NCI-H510A treated with DMSO at 0.1 percent for 48 hours (cell line): ENCODE measurements around the gene ACYP2.
A peak's percentile ranks its signal among the peaks of the same experiment; 100 is the strongest.

Experiments
- DNase-seq: peaks from one replicate; lab custom pipeline; 2025; lab: John Stamatoyannopoulos, UW

ACYP2 gene

DNA sequence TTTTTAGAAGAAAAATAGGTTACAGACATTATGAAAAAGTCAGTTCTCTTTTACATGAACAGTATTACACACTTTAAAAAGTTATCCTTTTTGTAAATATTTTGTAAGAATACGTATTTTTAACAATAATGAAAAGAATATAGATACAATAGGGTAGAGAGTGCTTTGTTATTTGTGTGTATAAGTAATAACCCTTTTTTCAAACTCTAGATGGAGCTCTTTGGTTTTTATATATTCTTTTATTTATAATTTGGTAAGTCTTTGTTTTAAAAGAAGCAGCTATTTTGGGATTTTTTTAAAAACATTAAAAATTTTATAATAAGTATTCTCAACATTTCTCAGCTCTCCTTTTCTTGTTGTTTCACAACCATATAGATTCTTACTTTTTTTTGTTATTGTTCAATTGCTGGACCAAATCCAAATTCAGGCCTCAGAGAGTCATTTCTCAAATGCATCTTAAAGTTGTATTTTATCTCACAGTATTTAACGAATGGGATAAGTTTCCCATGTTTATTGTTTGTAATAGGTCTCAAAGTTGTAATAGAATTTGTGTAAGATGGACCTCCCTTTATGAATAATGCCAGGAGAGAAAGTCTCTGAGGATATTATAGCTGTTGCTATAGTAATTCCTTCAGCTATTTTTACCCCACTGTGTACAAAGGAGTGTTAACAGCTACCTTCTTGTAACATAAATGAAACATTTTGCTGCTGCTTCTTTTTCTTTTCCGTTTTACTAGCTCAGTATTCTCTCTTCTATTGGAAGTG lies 46.4 kb downstream of the ACYP2 start:
- DNase-seq = peak; percentile 5

DNA sequence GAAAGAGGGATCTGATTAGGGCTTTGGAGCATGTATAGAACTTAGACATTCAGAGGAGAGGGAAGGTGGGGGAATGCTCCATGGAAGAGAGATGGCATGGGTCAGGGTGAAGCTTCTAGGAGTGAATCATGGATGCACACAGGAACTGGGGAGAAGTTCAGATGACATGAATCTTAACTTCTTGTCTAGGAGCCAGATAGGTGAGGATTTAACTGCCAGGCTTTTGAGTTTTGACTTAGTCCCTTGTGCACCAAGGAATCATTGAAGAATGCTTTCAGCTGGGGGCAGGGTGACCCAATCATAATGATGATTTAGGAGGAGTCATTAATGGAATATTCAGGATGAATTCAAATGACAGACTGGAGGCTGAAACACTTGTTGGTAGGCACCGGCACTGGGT lies 48.7 kb downstream of the ACYP2 start:
- no peak for DNase-seq

DNA sequence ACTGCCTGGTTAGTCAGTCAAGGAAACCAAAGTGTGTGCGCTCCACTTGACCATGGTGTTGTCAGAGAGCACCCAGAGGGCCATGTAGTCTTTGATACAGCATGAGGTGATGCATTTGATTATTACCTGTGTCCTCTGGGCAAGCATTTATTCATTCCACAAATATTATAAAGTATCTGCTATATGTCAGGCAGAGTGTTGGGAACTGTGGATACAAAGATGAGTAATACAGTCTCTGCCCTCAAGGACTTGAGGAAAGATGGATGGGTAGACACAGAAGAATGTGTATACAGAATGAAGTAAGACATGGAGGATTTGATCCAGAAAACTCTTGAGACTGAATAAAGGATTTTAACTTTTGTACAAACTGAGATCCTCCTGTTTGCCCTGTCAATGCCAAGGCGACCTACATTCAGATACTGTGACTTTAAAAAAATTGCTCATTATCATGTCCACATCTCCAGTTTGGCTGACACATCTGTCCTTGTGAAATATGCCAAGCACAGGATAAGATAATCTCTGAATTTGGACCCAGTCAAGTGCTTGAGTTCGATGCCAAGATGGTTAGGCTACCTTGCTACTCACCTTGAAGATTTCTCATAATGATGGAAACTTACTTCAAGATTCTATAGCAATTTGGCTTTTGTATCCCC lies 50.8 kb downstream of the ACYP2 start:
- no peak for DNase-seq

DNA sequence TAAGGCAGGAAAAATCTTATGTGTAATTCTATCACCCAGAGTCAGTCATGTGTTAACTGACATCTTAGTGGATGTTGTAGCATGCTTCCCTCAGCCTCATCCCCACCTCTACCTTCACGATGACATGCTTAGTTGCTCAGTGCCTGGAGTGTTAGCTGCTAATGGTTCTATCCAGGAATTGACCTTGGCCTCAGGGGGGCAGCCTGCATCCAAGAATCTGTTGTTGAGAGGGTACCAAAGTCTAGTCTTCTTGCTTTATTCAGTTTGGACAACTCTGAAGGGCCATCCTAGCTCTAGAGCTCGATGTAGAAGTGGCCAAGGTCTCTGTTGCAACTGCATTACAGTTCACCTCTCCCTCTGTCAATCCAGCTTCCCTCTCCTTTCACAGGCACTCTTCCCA lies 61.2 kb downstream of the ACYP2 start:
- no peak for DNase-seq

DNA sequence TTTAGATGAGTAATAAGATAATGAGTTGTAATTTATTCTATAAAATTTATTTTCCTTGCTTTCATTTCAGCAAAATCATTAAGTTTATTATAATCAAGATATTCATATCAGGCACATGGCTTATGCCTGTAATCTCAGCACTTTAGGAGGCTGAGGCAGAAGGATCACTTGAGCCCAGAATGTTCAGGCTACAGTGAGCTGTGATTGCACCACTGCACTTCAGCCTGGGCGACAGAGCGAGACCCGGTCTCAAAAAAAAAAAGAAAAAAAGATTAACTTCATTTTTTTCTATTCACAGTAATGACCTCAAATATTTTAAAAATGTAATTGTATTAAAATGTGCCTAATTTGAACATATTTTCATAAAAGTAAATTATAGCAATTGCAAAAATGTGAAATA lies 67.9 kb downstream of the ACYP2 start:
- no peak for DNase-seq

DNA sequence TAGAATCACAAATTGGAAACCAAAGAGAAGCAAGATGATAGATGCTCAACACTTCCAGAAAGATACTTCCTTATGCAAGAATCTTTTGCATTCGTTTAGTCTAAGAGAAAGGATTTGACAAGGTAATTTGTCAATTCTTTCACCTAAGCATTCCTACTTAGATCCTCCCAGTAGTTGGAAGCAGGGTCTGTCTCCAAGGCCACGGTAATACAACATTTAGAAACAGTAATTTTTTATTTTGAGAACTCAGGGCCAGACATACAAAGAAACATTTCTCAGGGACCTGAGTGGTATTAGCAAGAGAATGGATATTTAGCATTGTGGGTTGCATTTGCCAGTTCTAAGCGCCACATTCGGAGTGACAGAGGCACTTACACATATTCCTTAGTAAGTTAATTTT lies 68.6 kb downstream of the ACYP2 start:
- DNase-seq = no peak

DNA sequence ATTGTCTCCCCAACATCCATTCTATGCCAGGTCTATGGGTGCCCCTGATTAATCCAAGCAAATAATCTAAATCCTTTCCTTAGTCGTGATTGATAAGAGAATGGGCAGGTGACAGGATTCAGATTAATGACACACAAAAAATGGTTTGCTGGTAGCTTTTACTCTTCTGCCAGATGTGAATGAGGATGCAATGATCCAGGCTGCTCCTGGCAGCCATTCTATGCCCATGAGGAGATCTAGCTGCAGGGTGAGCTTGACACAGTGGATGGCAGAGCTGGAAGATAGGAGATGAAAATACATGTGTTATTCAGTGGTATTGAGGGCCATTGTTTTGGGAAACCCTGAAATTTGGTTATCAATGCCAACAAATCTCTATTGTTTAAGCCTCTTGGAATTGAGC lies 69.7 kb downstream of the ACYP2 start:
- no peak for DNase-seq

DNA sequence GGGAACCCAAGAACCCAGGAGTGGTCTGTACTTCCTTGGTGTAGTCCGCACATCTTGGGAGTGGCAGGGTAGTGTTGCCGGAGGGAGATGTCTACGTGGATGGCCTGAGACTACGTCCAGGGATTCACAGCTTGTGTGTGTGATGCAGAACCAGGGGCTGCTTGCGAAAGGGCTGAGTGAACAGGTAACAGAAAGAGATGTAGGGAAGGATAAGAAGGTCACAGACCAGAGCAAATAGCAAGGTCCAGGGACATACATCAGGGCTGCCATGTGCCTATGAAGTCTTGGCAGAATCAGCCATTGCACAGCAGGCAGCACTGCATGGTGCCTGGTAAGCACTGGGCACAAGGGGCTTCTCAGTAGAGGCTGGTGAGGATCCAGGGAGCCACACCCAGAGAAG lies 71.9 kb downstream of the ACYP2 start:
- no peak for DNase-seq

DNA sequence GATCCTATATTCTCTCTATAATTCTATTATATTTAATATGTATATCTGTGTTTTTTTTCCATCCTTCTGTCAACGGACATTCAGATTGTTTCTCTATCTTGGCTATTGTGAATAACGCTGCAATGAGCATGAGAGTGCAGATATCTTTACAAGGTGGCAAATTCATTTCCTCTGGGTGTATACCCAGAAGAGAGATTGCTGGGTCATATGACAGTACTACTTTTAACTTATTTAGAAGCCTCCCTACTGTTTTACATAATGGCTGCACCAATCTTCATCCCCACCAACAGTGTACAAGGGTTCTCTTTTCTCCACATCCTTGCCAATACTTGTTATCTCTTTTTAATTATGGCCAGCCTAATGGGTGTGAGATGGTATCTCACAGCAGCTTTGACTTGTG lies 74.1 kb downstream of the ACYP2 start:
- no peak for DNase-seq

DNA sequence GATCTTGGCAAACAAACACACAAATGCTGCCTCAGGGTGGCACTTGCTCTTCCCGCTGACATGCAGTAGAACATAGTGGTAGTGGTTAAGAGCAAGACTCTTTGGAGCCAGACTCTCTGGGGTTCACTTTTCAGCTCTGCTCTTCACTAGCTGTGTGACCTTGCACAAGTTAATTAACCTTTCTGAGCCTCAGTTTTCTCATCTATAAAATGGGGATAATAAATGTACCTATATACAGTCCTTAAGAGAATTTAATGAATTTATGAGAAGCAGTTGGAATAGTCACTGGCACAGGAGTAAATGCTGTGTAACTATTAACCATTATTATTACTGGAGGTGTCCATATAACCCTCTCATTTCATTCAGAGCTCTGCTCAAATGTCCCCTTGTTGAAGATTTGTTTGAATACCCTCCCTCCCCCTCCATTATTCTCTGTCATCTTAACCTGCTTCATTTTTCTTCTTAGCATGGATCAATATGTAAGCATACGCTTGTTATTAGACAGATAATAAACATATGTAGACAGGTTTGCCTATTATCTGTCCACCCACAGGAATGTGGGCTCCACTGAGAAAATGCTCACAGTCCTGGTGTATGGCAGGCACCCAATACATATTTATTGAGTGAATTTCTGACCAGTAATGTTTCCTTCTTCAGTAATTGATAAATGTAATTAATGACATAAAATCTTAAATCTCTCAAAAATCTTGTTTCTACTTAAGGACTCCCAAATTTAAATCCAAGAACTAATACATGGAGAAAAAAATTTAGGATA lies 76.1 kb downstream of the ACYP2 start:
- DNase-seq = no peak

DNA sequence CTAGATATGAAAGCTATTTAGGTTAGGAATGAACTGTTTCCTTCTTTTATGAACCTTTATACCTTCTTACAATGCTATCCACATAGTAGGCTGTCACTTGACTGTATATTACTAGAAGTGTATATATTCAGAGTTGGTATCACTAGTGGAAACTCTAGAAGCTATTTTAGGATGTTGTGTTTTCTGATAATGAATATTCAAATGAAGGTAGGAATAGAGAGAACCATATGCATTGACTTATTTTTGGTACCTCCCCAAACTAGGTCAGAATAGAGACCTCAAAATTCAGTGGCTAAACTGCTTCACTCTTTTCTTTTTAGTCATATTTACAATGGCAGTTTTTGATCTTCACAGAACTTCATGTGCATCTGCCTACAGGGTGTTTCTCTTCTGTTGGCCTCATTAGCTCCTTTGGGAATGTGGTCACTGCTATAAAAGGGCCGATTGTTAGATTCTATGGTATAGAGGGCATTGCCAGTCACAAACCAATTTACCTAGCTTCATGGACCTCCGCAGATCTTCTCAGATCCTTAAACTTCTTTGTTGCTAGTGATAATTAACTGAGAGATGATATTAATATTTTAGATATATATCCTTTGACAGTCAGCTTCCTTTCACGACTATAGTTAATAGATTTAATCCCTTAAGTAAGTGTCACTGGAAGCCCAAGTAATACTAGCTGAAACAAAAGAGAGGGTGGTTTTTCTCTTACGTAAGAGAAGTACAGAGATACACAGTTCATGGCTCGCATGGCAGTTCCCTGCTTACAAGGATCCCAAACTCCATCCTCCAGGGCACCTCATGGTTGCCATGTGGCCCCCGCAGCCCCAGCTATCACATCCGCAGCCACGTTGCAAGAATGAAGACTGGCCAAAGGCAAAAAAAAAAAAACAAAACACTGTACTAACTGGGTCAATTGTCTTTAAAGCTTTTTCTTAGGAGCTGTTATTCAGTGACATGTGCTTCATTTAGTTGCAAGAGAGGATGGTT lies 79.6 kb downstream of the ACYP2 start:
- no peak for DNase-seq

DNA sequence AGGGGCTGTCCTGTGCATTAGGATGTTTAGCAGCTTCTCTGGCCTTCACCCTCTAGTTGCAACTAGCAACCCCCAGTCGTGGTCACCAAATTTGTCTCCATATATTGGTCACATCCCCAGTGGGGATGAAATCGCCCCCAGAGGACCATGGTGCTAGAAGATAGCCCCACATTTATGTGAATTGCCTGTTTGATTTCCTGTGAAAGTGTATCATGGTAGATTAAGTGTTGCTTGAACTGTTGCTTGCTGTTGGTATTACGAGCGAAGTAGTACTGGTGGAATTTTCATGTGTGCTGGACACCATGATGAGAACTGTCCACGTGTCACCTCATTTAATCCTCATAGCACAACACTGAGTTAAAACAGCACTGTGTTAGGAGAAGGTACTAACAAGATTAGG lies 81.2 kb downstream of the ACYP2 start:
- no peak for DNase-seq

DNA sequence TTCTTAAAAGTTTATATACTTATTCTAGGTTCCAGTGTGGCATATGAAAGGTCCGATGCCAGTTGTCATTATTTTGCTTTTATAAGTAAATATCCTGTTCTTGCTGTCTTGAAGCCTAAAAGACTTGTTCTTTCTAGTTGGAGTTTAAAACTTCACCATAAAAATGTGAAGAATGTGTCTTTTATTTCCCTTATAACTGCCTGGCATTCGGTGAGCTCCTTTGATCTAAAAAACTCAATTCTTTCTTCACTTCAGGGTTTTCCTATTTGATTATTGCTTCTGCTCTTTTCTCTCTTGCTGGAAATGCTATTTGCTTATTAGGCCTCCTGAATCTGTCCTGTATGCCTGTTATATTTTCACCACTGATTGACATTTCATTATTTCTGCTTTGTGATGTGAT lies 89.1 kb downstream of the ACYP2 start:
- DNase-seq = no peak

DNA sequence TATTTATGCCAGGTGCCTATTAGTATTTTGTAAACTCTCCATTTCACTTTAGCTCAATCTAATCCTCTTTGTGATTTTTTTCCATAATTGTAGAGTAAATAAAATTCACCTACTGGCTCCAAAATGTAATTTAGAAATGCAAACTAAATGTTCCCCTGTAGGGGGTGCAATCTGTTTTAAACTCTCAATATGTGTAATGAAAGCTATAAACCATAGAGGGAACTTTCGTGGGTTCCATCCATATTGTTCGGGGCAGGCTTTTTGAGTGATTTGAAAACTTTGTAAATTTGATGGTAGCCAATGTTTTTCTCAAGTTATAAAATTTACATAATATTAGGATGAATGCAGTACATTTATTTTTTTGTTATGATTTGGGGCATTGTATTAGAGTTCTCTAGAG lies 91.2 kb downstream of the ACYP2 start:
- peak; percentile 16 for DNase-seq

DNA sequence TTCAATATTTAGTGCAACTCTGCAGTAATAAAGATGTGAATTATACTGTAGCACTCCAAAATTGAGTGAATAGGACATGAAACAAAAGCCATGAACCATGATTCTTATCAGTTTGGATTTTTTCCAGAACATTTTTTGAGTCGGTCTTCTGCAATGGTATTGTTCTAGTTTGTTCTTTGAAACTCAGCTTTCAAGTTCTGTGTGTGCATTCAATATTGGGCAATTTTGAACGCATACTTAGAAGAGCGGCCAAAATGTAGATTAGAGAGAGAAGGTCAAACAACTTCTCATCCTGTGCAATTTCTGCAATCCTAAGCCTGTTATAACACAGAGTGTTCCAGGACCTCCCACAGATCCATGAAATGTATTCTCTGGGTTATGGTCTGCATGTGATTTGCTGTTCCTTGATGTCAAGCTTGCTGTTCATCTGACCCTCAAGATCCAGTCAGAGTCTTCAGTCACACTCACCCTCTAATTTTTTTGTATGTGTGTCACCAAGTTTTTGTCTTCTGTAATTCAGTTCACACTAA lies 92.3 kb downstream of the ACYP2 start:
- no peak for DNase-seq

DNA sequence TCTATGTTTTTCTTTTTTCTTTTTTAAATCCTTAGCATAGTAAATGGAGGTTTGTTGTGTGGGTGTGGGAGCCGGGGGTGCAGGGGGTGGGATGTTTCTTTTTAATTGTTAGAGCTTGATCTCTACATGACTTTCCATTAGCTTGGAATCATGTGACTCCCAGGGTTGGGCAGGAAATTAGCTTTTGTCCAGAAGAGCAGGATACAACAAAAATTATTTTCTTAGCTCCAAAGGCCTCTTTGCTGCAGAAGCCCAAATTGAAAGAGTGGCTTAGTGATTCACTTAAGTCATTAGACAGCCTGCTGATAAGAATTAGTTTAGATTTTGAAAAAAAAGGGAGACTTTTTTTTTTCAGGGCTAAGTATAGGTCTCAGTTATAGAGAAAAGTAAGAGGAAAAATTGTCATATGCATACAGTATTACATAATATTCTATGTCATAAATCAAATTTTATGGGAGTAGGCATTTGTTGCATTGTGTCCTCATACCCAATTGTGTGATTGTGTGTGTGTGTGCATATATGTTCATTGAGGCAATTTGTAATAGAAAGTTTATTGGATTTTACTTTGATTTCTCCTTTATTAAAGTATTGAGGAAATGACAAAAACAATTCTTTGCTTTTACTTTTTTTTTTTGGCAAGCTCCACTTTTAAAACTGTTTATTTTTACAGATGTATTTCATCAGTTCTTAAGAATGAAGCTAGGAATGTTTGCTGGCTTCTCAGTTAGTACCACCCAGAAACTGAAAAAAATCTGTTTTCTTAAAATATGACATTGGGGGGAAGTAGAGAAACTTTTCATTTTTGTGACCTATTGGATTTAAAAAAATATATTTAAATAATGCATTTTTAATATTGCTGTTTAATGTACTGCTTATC lies 93.2 kb downstream of the ACYP2 start:
- no peak for DNase-seq

DNA sequence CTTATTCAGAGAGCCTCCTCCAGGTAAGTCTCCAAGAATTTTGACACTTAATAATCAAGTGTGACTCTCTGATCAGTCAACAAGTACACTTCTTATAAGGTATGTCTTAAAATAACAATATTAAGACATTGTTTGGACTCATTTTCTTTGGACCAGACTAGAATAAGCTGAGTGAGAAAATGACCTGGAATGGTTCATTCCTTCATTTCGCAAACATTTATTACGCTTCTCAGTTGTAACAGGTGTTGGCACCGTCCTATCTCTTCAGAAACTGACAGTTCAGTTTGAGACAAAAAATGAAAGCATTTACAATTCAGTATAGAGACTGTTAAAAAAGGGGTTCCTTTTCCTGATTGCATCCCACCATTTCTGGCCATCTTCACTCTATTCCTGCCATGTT lies 94.0 kb downstream of the ACYP2 start:
- DNase-seq = no peak

DNA sequence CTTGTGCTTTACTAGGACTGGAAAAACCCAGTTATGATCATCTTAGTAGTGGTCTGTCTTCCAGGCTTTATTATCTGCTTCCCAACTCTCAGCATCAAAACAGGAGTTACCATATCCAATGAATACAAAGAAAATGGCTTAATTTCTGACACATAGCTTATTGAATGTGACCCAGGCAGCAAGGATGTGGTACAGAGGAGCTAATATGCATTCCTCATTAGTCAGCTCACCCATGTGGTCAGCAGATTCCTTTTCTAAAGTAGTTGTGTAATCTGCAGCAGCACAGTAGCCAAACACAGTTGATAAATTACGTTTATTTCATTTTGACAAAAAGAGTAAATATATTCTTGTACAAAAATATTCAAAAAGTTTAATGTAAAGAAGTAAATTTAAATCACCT lies 97.0 kb downstream of the ACYP2 start:
- DNase-seq = no peak

DNA sequence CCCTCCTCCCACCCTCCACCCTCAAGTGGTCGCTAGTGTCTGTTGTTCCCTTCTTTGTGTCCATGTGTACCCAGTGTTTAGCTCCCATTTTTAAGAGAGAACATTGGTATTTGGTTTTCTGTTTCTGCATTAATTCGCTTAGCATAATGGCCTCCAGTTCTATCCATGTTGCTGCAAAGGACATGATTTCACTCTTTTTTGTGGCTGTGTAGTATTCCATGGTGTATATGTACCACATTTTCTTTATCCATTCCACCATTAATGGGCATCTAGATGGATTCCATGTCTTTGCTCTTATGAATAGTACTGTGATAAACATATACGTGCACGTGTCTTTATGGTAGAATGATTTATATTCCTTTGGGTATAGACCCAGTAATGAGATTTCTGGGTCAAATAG lies 97.7 kb downstream of the ACYP2 start:
- no peak for DNase-seq

DNA sequence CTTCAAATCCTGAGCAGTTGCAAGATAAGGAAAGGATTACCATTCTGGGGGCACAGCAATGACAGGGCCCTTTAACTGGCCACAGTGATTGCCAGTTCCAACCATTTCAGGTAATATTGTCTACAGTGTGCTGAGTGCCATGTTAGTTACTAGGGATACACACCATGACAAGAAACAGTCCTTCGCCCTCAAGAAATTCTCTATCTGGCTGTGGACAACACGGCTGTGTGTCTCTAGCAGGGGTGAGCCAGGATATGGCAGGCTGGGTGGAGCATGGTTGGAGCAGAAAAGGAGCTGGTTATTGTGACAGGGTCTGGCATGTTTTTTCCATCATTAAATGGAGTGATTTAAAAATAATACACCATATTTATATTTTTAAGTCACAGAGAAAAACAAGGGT lies 109.6 kb downstream of the ACYP2 start:
- no peak for DNase-seq

DNA sequence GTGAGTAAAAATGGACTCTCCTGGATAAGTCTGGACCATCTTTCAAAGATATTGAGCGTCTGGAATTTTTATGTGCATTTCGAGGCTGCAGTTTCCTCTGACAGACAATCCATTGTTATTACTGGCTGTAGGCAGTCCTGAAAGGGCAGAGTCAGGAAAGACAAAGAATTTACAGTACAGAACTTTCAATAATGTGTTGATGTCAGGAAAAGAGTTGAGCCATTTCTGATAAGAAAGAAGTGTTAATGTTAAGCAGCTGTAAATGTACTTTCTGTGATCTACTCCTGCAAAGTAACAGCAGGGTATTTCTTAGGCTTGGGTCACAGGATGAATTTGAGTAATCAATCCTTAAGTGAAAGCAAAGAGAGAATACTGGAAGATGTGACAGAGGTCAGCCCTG lies 110.8 kb downstream of the ACYP2 start:
- DNase-seq = no peak
